ENCODE data around the gene TEAD1.

TEAD1 gene

DNA sequence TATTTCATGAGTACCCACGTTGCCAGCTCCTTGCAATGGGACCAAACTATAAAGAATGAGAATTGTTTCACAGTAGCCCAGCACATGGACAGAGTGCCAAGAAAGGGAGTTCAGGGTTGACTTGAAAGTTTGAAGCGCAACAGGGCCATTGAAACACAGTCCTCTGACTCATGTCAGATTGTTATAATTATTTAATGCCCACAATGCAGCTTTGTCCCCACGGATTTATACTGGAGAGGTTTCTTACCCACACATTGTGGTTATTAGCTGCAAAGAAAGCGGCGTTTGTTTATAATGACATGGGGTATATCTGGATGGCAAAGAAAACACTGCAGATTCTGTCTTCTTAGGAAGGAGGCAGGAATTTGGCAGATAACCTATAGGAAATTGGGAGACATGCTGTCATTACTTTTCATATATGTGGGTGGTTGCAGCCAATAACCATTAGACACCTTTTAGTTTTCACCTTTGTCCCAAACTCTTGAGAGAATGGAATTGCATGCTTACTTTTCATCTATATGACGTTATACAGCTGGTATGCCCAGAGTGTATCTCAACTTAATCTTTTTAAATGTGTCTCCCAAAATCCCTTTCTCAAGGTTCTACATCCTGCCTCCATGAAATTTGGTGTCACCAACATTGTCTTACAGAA is 143.6 kb downstream of the TEAD1 start:
- DNase-seq, result no peak

- no peak for DNase-seq
These were observed 144.3 kb downstream of the TEAD1 start for GRCh38 chr11:12818333-12819015.

DNA sequence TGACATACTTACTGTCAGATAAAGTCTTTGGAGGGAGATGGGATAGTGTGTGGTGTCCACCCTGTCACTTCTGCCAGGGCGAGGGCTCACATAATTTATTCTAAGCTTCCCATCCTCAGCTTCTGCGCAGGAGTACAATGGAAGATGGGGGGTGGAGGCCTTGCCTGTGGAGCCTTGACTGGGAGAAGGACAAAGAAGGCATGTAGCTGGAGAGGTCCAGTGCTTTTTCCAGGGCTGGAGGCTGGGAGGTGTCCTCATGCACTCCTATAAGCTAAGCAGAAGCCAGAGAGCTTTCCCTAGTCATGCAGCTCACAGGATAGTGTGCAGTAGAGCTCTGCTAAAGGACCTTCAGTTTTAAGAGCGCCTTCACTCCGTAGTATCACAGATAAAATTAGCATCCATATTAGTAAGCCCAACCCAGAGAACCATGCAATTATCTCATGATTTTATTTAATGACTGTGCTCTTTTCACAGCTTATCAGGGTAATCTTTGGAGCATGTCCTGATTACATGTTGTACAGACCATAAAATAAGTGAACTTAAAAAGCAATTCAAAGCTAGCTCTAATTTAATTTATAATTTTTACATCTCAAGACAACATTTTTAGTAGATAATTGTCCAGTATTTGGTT is 148.3 kb downstream of the TEAD1 start:
- no peak for DNase-seq

GRCh38 chr11:12824281-12825041 is 150.2 kb downstream of the TEAD1 start:
- no peak for DNase-seq

DNA sequence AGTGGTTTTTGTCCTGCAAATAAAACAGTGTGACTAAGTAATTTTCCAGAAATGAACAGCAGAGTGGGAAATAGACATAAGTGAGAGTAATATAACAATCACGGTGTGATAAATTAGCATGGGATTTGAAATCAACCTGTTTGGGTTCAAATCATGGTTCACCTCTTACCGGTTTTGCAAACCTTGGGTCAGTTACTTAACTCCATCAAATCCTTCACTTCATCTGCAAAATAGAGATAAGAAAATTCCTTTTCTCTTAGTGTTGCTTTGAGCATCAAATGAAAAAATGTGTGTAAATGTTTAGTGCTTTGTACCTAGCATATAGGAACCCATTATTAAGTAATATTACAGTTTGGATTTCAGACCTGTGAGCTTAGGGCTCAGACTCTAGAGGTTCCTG is 152.2 kb downstream of the TEAD1 start:
- no peak for DNase-seq

- DNase-seq, result no peak
These were observed 153.1 kb downstream of the TEAD1 start for GRCh38 chr11:12827369-12827768.

- no peak for DNase-seq
These were observed 153.9 kb downstream of the TEAD1 start for GRCh38 chr11:12827929-12828812.

GRCh38 chr11:12829131-12829530 is 154.9 kb downstream of the TEAD1 start:
- DNase-seq, result no peak

- no peak for DNase-seq
These were observed 155.5 kb downstream of the TEAD1 start for GRCh38 chr11:12829540-12830314.

- no peak for DNase-seq
These were observed 157.4 kb downstream of the TEAD1 start for GRCh38 chr11:12831471-12832202.

- DNase-seq, result no peak
These were observed 158.4 kb downstream of the TEAD1 start for GRCh38 chr11:12832480-12833224.

- no peak for DNase-seq
These were observed 159.9 kb downstream of the TEAD1 start for GRCh38 chr11:12834166-12834565.

- no peak for DNase-seq
These were observed 160.4 kb downstream of the TEAD1 start for GRCh38 chr11:12834630-12835029.

DNA sequence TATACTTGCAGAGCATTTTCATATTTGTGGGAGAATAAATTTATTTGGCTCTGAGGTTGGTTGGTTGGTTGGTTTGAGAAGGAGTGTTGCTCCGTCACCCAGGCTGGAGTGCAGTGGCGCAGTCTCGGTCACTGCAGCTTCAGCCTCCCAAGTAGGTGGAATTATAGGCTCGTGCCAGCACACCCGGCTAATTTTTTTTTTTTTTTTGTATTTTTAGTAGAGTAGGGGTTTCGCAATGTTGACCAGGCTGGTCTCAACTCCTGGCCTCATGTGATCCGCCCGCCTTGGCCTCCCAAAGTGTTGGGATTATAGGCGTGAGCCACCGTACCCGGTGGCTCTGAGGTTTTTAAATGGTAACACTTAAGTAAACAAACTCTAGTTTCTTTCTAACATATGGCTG is 161.1 kb downstream of the TEAD1 start:
- no peak for DNase-seq

DNA sequence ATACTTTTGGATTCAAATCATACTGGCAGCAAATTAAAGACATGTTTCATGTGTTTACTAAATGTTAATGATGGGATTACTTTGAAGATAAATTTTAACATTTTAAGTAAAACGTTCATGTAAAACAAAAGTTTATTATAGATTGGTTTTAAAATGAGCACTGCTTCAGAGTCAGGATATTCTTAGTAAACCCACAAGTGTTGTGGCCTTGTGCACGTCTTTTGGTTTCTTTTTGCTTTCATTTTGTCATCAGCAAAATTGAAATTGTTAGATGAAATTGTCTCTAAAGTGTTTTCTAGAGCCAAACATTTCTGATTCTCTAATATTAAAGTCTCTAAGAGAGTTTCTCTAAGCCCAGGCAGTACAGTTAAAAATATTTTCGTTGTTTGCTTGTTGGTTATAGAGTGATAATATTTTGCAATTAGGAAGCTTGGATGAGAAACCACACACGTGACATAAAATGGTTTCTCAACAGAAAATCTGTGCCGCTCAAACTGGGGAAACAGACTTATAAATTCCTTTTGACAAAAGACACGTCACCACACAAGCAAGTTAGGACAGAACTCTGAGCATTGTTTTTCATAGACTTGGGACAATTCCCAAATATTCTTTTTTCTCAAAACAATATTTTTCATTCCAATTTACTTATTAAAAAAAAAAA is 164.4 kb downstream of the TEAD1 start:
- no peak for DNase-seq

DNA sequence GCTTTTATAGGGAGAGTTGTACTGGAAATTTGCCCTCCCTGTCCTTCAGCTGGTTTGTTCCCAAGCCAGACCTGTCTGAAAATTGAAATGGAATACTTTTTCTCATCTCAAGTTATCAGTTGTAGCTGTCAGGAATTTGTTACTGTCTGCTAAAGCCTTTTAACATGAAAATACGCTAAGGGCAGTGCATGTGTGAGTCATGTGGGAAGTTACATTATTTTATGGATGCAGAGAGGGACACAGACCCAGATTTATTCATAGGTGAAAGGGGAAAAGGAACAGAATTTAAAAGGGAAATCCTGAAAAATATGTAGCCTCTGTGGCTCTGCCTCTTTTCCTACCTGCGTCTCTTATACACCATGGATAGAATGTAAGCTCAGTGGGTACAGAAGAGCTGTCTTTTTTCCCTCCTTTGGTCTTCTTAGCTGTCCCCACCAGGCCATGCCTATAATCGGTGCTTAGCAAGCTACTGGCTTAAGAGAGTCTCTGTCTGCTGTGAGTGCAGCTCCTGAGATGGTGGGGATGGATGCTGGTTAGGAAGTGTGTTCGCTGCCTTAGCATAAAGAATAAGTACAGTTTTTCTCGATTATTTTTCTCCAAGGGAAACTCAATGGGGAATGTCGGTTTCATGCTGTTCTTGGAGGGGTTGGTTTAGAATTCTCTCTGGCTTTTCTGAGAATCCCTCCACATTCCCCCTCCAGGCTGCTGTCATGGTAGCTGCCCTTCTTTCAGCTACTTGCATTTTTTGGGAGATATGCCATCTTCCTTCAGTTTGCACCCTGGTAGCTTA is 166.8 kb downstream of the TEAD1 start:
- DNase-seq, result no peak

GRCh38 chr11:12841946-12842630 is 167.9 kb downstream of the TEAD1 start:
- no peak for DNase-seq

Data from stimulated activated CD8-positive, alpha-beta memory T cell treated with anti-CD3 and anti-CD28 coated beads, Interleukin-4, amount 100 ng/mL, for 48 hours (primary cell).